Measurements from ENCODE around the gene FAM3D.
"Not testable (repeated sequence)": the region's sequence is repeated elsewhere in the genome, so short reads cannot be mapped to it uniquely, and the experiment has no call there.

The FAM3D gene

GRCh38 chr3:58695284-58695683 is 28.7 kb upstream of the FAM3D start:
- not testable (repeated sequence) for H2AFZ ChIP-seq (ENCODE audit: low read depth, low read length); H3K4me3 ChIP-seq (ENCODE audit: low read length); H3K9me3 ChIP-seq (ENCODE audit: low read length); H3K36me3 ChIP-seq (ENCODE audit: insufficient read depth, low read length); H3K4me1 ChIP-seq (ENCODE audit: insufficient read depth, low read length); H3K27me3 ChIP-seq (ENCODE audit: insufficient read depth, low read length)

- Histone ChIP-seq H3K27me3 (ENCODE audit: insufficient read depth, low read length) (no peaks in the 10 kb centered on the region), H2AFZ (ENCODE audit: low read depth, low read length) (no peak overlapping the region), H3K9me3 (ENCODE audit: low read length) (peaks cover 7% of the 10 kb centered on the region), H3K36me3 (ENCODE audit: insufficient read depth, low read length) (no peaks in the 10 kb centered on the region), H3K4me3 (ENCODE audit: low read length) (no peak overlapping the region), H3K4me1 (ENCODE audit: insufficient read depth, low read length) (no peaks in the 10 kb centered on the region)
Observed at GRCh38 chr3:58693940-58694850, 27.6 kb upstream of the FAM3D start.

- Histone ChIP-seq H3K4me1 (ENCODE audit: insufficient read depth, low read length) (no peaks in the 10 kb centered on the region), H2AFZ (ENCODE audit: low read depth, low read length) (no peak overlapping the region), H3K9me3 (ENCODE audit: low read length) (peaks cover 7% of the 10 kb centered on the region), H3K27me3 (ENCODE audit: insufficient read depth, low read length) (no peaks in the 10 kb centered on the region), H3K4me3 (ENCODE audit: low read length) (no peak overlapping the region), H3K36me3 (ENCODE audit: insufficient read depth, low read length) (no peaks in the 10 kb centered on the region)
Observed at GRCh38 chr3:58692484-58692883, 25.9 kb upstream of the FAM3D start.

GRCh38 chr3:58691997-58692396 is 25.4 kb upstream of the FAM3D start:
- no peaks in the 10 kb centered on the region for H3K36me3 ChIP-seq (ENCODE audit: insufficient read depth, low read length)
- H3K27me3 ChIP-seq (ENCODE audit: insufficient read depth, low read length): no peaks in the 10 kb centered on the region
- peaks cover 7% of the 10 kb centered on the region for H3K9me3 ChIP-seq (ENCODE audit: low read length)
- H2AFZ ChIP-seq (ENCODE audit: low read depth, low read length): no peak overlapping the region
- H3K4me1 ChIP-seq (ENCODE audit: insufficient read depth, low read length): no peaks in the 10 kb centered on the region
- H3K4me3 ChIP-seq (ENCODE audit: low read length): no peak overlapping the region

- Histone ChIP-seq H3K27me3 (ENCODE audit: insufficient read depth, low read length) (no peaks in the 10 kb centered on the region), H3K36me3 (ENCODE audit: insufficient read depth, low read length) (no peaks in the 10 kb centered on the region), H2AFZ (ENCODE audit: low read depth, low read length) (no peak overlapping the region), H3K9me3 (ENCODE audit: low read length) (peaks cover 7% of the 10 kb centered on the region), H3K4me3 (ENCODE audit: low read length) (no peak overlapping the region), H3K4me1 (ENCODE audit: insufficient read depth, low read length) (no peaks in the 10 kb centered on the region)
Observed at GRCh38 chr3:58690490-58690889, 23.9 kb upstream of the FAM3D start.

- Histone ChIP-seq H3K4me1 (ENCODE audit: insufficient read depth, low read length) (no peaks in the 10 kb centered on the region), H3K9me3 (ENCODE audit: low read length) (peaks cover 7% of the 10 kb centered on the region), H3K4me3 (ENCODE audit: low read length) (no peak overlapping the region), H2AFZ (ENCODE audit: low read depth, low read length) (no peak overlapping the region), H3K36me3 (ENCODE audit: insufficient read depth, low read length) (no peaks in the 10 kb centered on the region), H3K27me3 (ENCODE audit: insufficient read depth, low read length) (no peaks in the 10 kb centered on the region)
Observed at GRCh38 chr3:58688574-58688973, 22.0 kb upstream of the FAM3D start.

- peaks cover 7% of the 10 kb centered on the region for H3K9me3 ChIP-seq (ENCODE audit: low read length)
- H3K27me3 ChIP-seq (ENCODE audit: insufficient read depth, low read length): no peaks in the 10 kb centered on the region
- H3K4me3 ChIP-seq (ENCODE audit: low read length): no peak overlapping the region
- no peak overlapping the region for H2AFZ ChIP-seq (ENCODE audit: low read depth, low read length)
- peaks cover 3% of the 10 kb centered on the region for H3K4me1 ChIP-seq (ENCODE audit: insufficient read depth, low read length)
- H3K36me3 ChIP-seq (ENCODE audit: insufficient read depth, low read length): no peaks in the 10 kb centered on the region
Observed at GRCh38 chr3:58686847-58687246, 20.3 kb upstream of the FAM3D start.

- Histone ChIP-seq H3K4me1 (ENCODE audit: insufficient read depth, low read length) (peaks cover 4% of the 10 kb centered on the region), H3K4me3 (ENCODE audit: low read length) (no peak overlapping the region), H2AFZ (ENCODE audit: low read depth, low read length) (no peak overlapping the region), H3K36me3 (ENCODE audit: insufficient read depth, low read length) (no peaks in the 10 kb centered on the region), H3K27me3 (ENCODE audit: insufficient read depth, low read length) (no peaks in the 10 kb centered on the region), H3K9me3 (ENCODE audit: low read length) (peaks cover 1% of the 10 kb centered on the region)
Observed at GRCh38 chr3:58685641-58686040, 19.1 kb upstream of the FAM3D start.

GRCh38 chr3:58683466-58683865 is 16.9 kb upstream of the FAM3D start:
- H3K27me3 ChIP-seq (ENCODE audit: insufficient read depth, low read length): peaks cover 2% of the 10 kb centered on the region
- peaks cover 4% of the 10 kb centered on the region for H3K4me1 ChIP-seq (ENCODE audit: insufficient read depth, low read length)
- H3K9me3 ChIP-seq (ENCODE audit: low read length): no peaks in the 10 kb centered on the region
- no peaks in the 10 kb centered on the region for H3K36me3 ChIP-seq (ENCODE audit: insufficient read depth, low read length)
- no peak overlapping the region for H3K4me3 ChIP-seq (ENCODE audit: low read length)
- H2AFZ ChIP-seq (ENCODE audit: low read depth, low read length): no peak overlapping the region

GRCh38 chr3:58683001-58683458 is 16.5 kb upstream of the FAM3D start:
- peaks cover 2% of the 10 kb centered on the region for H3K27me3 ChIP-seq (ENCODE audit: insufficient read depth, low read length)
- no peaks in the 10 kb centered on the region for H3K9me3 ChIP-seq (ENCODE audit: low read length)
- no peak overlapping the region for H2AFZ ChIP-seq (ENCODE audit: low read depth, low read length)
- H3K4me1 ChIP-seq (ENCODE audit: insufficient read depth, low read length): peaks cover 4% of the 10 kb centered on the region
- no peak overlapping the region for H3K4me3 ChIP-seq (ENCODE audit: low read length)
- no peaks in the 10 kb centered on the region for H3K36me3 ChIP-seq (ENCODE audit: insufficient read depth, low read length)

- Histone ChIP-seq H3K9me3 (ENCODE audit: low read length) (no peaks in the 10 kb centered on the region), H3K27me3 (ENCODE audit: insufficient read depth, low read length) (peaks cover 2% of the 10 kb centered on the region), H2AFZ (ENCODE audit: low read depth, low read length) (no peak overlapping the region), H3K4me3 (ENCODE audit: low read length) (no peak overlapping the region), H3K4me1 (ENCODE audit: insufficient read depth, low read length) (peaks cover 4% of the 10 kb centered on the region), H3K36me3 (ENCODE audit: insufficient read depth, low read length) (no peaks in the 10 kb centered on the region)
Observed at GRCh38 chr3:58681863-58682262, 15.3 kb upstream of the FAM3D start.

- Histone ChIP-seq H3K4me1 (ENCODE audit: insufficient read depth, low read length) (peaks cover 4% of the 10 kb centered on the region), H3K4me3 (ENCODE audit: low read length) (no peak overlapping the region), H3K36me3 (ENCODE audit: insufficient read depth, low read length) (no peaks in the 10 kb centered on the region), H2AFZ (ENCODE audit: low read depth, low read length) (no peak overlapping the region), H3K9me3 (ENCODE audit: low read length) (no peaks in the 10 kb centered on the region), H3K27me3 (ENCODE audit: insufficient read depth, low read length) (peaks cover 2% of the 10 kb centered on the region)
Observed at GRCh38 chr3:58680879-58681525, 14.4 kb upstream of the FAM3D start.

GRCh38 chr3:58679974-58680666 is 13.5 kb upstream of the FAM3D start:
- H3K4me1 ChIP-seq (ENCODE audit: insufficient read depth, low read length): peaks cover 4% of the 10 kb centered on the region
- no peaks in the 10 kb centered on the region for H3K9me3 ChIP-seq (ENCODE audit: low read length)
- H3K36me3 ChIP-seq (ENCODE audit: insufficient read depth, low read length): no peaks in the 10 kb centered on the region
- no peak overlapping the region for H2AFZ ChIP-seq (ENCODE audit: low read depth, low read length)
- H3K4me3 ChIP-seq (ENCODE audit: low read length): no peak overlapping the region
- peaks cover 2% of the 10 kb centered on the region for H3K27me3 ChIP-seq (ENCODE audit: insufficient read depth, low read length)
